ENCODE data around the gene KXD1. TPM values are rescaled to one million over a fixed set of nuclear protein-coding genes. Genes with fewer than 3 reads are reported as not detected.
A peak's percentile ranks its signal among the peaks of the same experiment; 100 is the strongest.

KXD1 gene
- polyA plus RNA-seq, 2 of the 4 experiments (the other 2 are of a cell fraction) = 62.8 to 83.9 TPM

GRCh38 chr19:18610556-18611326 is 53.1 kb downstream of the KXD1 start:
- TF ChIP-seq MAX (IDR thresholded peaks at IDR 0.05) (no peak), RFX5 (IDR thresholded peaks at IDR 0.05) (0 out of 2 replicates have a peak, but pooled peaks have one; percentile 47)
- DNase-seq (ENCODE audit: low read depth in 1 of 2, low spot score in 1 of 2) = no peak
- H3K27ac ChIP-seq = no peak overlapping the region
- H3K9me3 ChIP-seq = no peaks in the 10 kb centered on the region
- H3K4me1 ChIP-seq = peaks cover 28% of the 10 kb centered on the region; the same call in 2 of the 3 replicates
- ATAC-seq = no peak
- ChIA-PET CTCF (interaction anchor here (0.9 to 1.1 kb wide), 2 partner anchors 22 to 236 kb away, joined by 3 read pairs; no protein-coding TSS in a partner anchor), POLR2A (no interaction called here)
- H3K4me2 ChIP-seq = no peak overlapping the region
- no peak overlapping the region for H3K4me3 ChIP-seq
- WGBS (ENCODE audit: missing lambda C conversion rate) = 65% methylated on average over 5 of the region's 45 CpGs
- FAIRE-seq = no peak

- DNase-seq (ENCODE audit: low read depth in 1 of 2, low spot score in 1 of 2) = no peak
- Histone ChIP-seq H3K4me2 (peak overlapping the region; percentile 90), H3K4me3 (peak overlapping the region; percentile 53; the same call in 2 of the 3 replicates), H3K9me3 (no peaks in the 10 kb centered on the region), H3K4me1 (peaks cover 24% of the 10 kb centered on the region; the same call in 2 of the 3 replicates), H3K27ac (no peak overlapping the region)
- TF ChIP-seq SREBF2 (IDR thresholded peaks at IDR 0.05) (no peak), JUNB (IDR thresholded peaks at IDR 0.05) (no peak), ESRRA (IDR thresholded peaks at IDR 0.05; ENCODE audit: borderline replicate concordance, low read length) (no peak), TFCP2L1 (CRISPR knock-in tag; IDR thresholded peaks at IDR 0.05) (no peak), BCL3 (IDR thresholded peaks at IDR 0.05) (no peak), NPAS2 (CRISPR knock-in tag; IDR thresholded peaks at IDR 0.05; ENCODE audit: borderline replicate concordance) (no peak), MAFK (IDR thresholded peaks at IDR 0.05; ENCODE audit: partially characterized antibody) (no peak), HOXB5 (CRISPR knock-in tag; IDR thresholded peaks at IDR 0.05) (no peak), RNF2 (IDR thresholded peaks at IDR 0.05; ENCODE audit: borderline replicate concordance, low read depth) (no peak), KDM5A (IDR thresholded peaks at IDR 0.05) (no peak), KDM1A (IDR thresholded peaks at IDR 0.05; ENCODE audit: low read depth) (no peak), RFX5 (IDR thresholded peaks at IDR 0.05) (no peak)
- TF ChIP-seq, protein P1, sequence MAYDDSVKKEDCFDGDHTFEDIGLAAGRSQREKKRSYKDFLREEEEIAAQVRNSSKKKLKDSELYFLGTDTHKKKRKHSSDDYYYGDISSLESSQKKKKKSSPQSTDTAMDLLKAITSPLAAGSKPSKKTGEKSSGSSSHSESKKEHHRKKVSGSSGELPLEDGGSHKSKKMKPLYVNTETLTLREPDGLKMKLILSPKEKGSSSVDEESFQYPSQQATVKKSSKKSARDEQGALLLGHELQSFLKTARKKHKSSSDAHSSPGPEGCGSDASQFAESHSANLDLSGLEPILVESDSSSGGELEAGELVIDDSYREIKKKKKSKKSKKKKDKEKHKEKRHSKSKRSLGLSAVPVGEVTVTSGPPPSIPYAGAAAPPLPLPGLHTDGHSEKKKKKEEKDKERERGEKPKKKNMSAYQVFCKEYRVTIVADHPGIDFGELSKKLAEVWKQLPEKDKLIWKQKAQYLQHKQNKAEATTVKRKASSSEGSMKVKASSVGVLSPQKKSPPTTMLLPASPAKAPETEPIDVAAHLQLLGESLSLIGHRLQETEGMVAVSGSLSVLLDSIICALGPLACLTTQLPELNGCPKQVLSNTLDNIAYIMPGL (CRISPR knock-in tag; IDR thresholded peaks at IDR 0.05; ENCODE audit: borderline replicate concordance) = no peak
- CTCF ChIA-PET = interaction anchor here (0.7 to 1.5 kb wide), 4 partner anchors 17 to 61 kb away, joined by 3 to 5 read pairs (median 4); no protein-coding TSS in a partner anchor
- ATAC-seq = peak in 1 of 2 experiments; percentile 14; a peak in 2 of 6 replicates
- POLR2A ChIA-PET = interaction anchor here (0.5 to 1.0 kb wide), 2 partner anchors 22 to 154 kb away, joined by 3 to 5 read pairs; no protein-coding TSS in a partner anchor
- 65% methylated on average over 12 of the region's 62 CpGs for WGBS (ENCODE audit: missing lambda C conversion rate)
- no peak for FAIRE-seq
Observed at GRCh38 chr19:18611327-18612050, 53.8 kb downstream of the KXD1 start.

- H3K9me3 ChIP-seq = no peaks in the 10 kb centered on the region
- ATAC-seq (peak; percentile 23 to 43; a peak in 5 of 6 replicates), FAIRE-seq (no peak), DNase-seq (ENCODE audit: low read depth in 1 of 2, low spot score in 1 of 2) (peak in 1 of 2 experiments; percentile 31)
- H3K27ac ChIP-seq = peak overlapping the region; percentile 25 to 82; a peak in 4 of 6 replicates
- H3K4me3 ChIP-seq = peak overlapping the region; percentile 53
- H3K4me1 ChIP-seq = peaks cover 24% of the 10 kb centered on the region; the same call in 2 of the 3 replicates
- ChIA-PET CTCF (interaction anchor here (0.7 to 1.5 kb wide), 7 partner anchors 13 to 64 kb away, joined by 3 to 5 read pairs (median 4); no protein-coding TSS in a partner anchor), POLR2A (interaction anchor here (0.5 to 1.0 kb wide), 2 partner anchors 23 to 153 kb away, joined by 3 to 5 read pairs; no protein-coding TSS in a partner anchor)
- TF ChIP-seq E2F6 (IDR thresholded peaks at IDR 0.05; ENCODE audit: borderline replicate concordance, low read depth) (0 out of 2 replicates have a peak, but pooled peaks have one; percentile 31), GATA3 (IDR thresholded peaks at IDR 0.05; ENCODE audit: borderline replicate concordance) (no peak), MAX (IDR thresholded peaks at IDR 0.05) (0 out of 2 replicates have a peak, but pooled peaks have one; percentile 18), MYC (IDR thresholded peaks at IDR 0.05; ENCODE audit: borderline replicate concordance, low read length) (no peak), ZNF302 (CRISPR knock-in tag; IDR thresholded peaks at IDR 0.05) (no peak), ZFP36 (IDR thresholded peaks at IDR 0.05; ENCODE audit: borderline replicate concordance, partially characterized antibody) (peak; percentile 87)
- TF ChIP-seq, protein P2, sequence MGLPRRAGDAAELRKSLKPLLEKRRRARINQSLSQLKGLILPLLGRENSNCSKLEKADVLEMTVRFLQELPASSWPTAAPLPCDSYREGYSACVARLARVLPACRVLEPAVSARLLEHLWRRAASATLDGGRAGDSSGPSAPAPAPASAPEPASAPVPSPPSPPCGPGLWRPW (IDR thresholded peaks at IDR 0.05) = no peak
- peak overlapping the region; percentile 90 for H3K4me2 ChIP-seq
- WGBS (ENCODE audit: missing lambda C conversion rate) = 4% methylated on average over 18 of the region's 30 CpGs
Observed at GRCh38 chr19:18612051-18612771, 54.5 kb downstream of the KXD1 start.
